Stimulated activated CD4-positive, alpha-beta T cell treated with anti-CD3 and anti-CD28 coated beads, Interleukin-2, amount 100 ng/mL, for 4 hours (primary cell): ENCODE data around the gene PLEKHD1.

ENCODE experiments used
- DNase-seq: peaks from one replicate; pipeline ENCODE4 v3.0.0-alpha.2; 2020; ENCODE audit warnings: low read depth

PLEKHD1 gene

GRCh38 chr14:69518289-69519101 is 34.0 kb downstream of the PLEKHD1 start:
- DNase-seq: no peak

- no peak for DNase-seq
These were observed 34.9 kb downstream of the PLEKHD1 start for GRCh38 chr14:69519204-69520100.

GRCh38 chr14:69522026-69522425 is 37.5 kb downstream of the PLEKHD1 start:
- DNase-seq: no peak

DNA sequence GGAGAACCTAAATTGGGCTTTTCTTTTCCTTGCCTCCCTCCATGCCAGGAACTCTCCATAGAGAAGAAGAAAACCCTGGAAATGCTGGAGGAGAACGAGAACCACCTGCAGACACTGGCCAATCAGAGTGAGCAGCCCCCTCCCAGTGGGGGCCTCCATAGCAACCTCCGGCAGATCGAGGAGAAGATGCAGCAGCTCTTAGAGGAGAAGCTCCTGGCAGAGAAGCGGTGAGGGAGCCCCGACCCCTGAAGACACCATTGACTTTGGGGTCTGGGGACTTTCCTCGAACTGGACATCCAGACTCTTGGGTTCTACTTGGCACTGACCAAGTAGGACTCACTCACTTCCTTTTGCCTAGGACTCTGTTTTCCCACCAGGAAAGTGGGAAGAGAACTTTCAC is 41.4 kb downstream of the PLEKHD1 start:
- no peak for DNase-seq

- no peak for DNase-seq
These were observed 43.1 kb downstream of the PLEKHD1 start for GRCh38 chr14:69527635-69528034.

DNA sequence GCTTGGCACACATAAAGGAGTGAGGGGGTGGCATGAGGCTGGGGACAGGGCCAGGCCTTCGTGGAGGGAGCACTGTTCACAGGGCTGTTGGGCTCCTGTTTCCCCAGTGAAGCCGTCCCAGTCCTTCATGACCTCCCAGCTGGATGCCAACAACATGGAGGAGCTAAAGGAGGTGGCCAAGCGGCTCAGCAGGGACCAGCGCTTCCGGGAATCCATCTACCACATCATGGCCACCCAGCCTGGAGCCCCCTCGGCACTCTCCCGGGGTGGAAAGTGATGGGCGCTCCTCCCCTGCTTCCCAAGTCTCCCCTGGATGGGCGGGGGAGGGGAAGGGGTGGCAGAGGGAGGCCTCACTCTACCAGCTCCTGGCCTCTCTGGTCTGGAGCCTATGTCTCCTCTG is 43.6 kb downstream of the PLEKHD1 start:
- no peak for DNase-seq

DNA sequence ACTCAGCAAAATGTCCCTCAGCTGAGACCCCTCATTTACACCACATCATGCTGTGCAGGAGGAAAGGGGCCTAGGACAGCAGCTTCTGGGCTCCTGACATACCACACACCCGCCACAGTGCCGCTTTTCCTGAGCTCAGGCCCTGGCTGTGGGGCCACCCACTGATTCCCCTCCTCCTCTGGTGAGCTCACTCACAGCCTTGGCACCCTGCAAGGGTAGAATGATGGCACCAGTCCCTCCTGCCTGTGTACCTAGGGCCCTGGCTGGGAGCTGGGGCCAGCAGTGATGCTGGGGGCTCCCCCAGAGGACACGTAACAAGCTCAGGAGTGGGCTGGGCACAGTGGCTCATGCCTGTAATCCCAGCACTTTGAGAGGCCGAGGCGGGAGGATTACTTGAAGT is 44.4 kb downstream of the PLEKHD1 start:
- DNase-seq: no peak

DNA sequence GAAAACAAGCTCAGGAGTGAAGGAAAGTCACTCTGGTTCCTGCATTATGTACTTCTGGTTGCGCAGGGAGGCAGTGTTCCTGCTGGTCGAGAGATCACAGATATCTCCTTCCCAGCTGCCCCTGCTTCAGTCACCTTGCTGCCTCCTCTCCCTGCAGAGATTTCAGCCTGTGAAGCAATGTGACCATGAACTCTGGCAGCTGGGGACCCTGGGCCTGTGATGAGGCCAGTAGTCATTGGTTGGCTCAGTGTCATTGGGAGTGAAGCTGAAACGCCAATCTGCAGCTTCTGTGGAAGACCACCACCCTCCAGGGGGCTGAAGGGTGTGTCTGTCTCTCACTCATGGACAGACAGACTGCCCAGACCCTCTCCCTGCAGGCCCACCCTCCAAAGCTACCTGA is 45.0 kb downstream of the PLEKHD1 start:
- no peak for DNase-seq

GRCh38 chr14:69530095-69530494 is 45.6 kb downstream of the PLEKHD1 start:
- no peak for DNase-seq

- DNase-seq: no peak
These were observed 46.6 kb downstream of the PLEKHD1 start for GRCh38 chr14:69531135-69531534.

- DNase-seq: no peak
These were observed 48.2 kb downstream of the PLEKHD1 start for GRCh38 chr14:69532561-69533340.

- no peak for DNase-seq
These were observed 50.8 kb downstream of the PLEKHD1 start for GRCh38 chr14:69535230-69535848.

- DNase-seq: no peak
These were observed 52.4 kb downstream of the PLEKHD1 start for GRCh38 chr14:69536971-69537370.

- no peak for DNase-seq
These were observed 53.4 kb downstream of the PLEKHD1 start for GRCh38 chr14:69537900-69538299.

- DNase-seq: no peak
These were observed 54.2 kb downstream of the PLEKHD1 start for GRCh38 chr14:69538766-69539165.

- DNase-seq: no peak
These were observed 55.3 kb downstream of the PLEKHD1 start for GRCh38 chr14:69539631-69540410.

DNA sequence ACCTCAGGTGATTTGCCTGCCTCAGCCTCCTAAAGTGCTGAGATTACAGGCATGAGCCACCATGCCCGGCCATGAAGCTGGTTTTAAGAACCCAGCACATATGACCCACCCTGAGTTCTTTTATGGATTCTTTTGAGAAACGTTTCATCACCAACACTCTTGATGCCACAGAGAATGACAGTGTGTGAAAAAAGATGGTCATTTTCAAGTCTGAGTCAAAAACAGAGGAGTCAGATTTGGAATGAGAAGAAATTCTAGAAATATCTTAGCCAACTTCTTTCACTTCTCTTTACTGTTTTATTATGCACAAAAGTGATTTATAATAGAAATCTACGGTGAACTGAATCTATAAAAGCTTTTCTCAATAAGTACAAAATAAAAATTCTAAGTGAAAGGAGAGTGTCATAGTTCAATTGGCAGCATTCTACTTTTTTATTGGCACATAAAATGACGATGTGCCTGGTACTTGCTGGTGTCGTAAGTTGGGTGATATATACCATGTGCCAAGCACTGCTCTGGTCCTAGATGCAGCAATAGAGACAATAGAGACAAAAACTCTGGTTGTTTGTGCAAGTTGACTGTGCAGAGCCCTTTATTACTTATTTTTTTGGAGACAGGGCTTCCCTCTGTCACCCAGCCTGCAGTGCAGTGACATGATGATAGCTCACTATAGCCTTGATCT is 56.3 kb downstream of the PLEKHD1 start:
- no peak for DNase-seq

GRCh38 chr14:69542311-69542710 is 57.8 kb downstream of the PLEKHD1 start:
- no peak for DNase-seq

DNA sequence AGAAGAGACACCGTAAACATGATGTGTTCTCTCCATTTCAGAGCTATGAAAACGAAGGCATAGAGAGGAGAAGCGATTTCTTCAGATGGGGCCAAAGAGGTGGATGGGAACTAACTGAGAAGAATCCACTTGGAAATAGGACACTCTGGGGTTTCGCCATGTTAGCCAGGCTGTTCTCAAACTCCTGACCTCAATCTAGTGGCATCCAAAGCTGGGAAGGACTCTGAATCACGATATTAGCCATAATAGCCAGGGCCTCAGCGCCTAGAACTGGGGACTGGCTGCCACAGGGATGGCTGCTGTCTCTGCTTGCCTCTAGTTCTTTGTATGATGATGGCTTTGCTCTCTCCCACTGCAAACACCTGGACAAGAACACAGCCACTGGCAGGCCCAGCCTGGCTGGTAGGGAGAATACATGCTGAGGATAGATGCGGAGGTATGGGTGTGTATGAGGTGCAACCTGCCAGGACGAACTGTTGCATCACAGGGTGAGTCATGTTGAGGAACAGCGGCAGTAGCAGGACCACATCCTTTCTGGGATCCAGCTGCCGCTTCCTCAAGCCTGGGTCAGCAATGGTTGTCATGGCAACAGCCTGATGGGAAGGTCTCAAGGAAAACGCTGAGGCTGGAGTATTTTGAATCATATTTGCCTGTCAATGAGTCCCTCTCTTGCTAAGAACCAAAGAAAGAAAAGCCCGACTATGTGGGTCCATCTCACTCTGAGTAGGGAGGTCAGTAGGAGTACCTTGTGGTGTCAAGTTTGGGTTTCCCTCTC is 59.0 kb downstream of the PLEKHD1 start:
- peak; percentile 1 for DNase-seq
